WTC11 (cell line): Measurements from ENCODE around the gene STX8. TPM values are rescaled to one million over a fixed set of nuclear protein-coding genes. Genes with fewer than 3 reads are reported as not detected.

Experiments
- ATAC-seq: fragments of 200-7000 bp; cut with Tn5 transposase; 2 replicates; pipeline ENCODE4 v1.10.0; 2021; ENCODE audit warnings: mild to moderate bottlenecking, moderate library complexity
- CTCF ChIA-PET: fragments of 300-600 bp; sonication (Branson Sonifier 250); formaldehyde crosslinking; loops from one replicate; lab custom pipeline; 2021; ENCODE audit warnings: antibody characterized with exemption; lab: Charles Lee
- POLR2A ChIA-PET: fragments of 350-600 bp; sonication (Branson Sonifier 250); formaldehyde crosslinking; loops from one replicate; lab custom pipeline; 2021; ENCODE audit warnings: antibody characterized with exemption; lab: Charles Lee
- DNase-seq: peaks from one replicate; pipeline ENCODE4 v3.0.0; 2021; ENCODE audit warnings: low spot score
- H3K27ac Mint-ChIP-seq: 2 replicates; pipeline ENCODE4 v1.8.0; 2021; ENCODE audit warnings: mixed read lengths
- H3K27me3 Mint-ChIP-seq: 2 replicates; pipeline ENCODE4 v1.8.0; 2021; ENCODE audit warnings: low read depth, mild to moderate bottlenecking, moderate library complexity, mixed read lengths
- H3K36me3 Mint-ChIP-seq: 2 replicates; pipeline ENCODE4 v1.8.0; 2021; ENCODE audit warnings: mixed read lengths
- H3K4me1 Mint-ChIP-seq: 2 replicates; pipeline ENCODE4 v1.8.0; 2022; ENCODE audit warnings: mixed read lengths
- H3K4me3 Mint-ChIP-seq: 2 replicates; pipeline ENCODE4 v1.8.0; 2021; ENCODE audit warnings: mild to moderate bottlenecking, moderate library complexity, mixed read lengths
- H3K9me3 Mint-ChIP-seq: 2 replicates; pipeline ENCODE4 v1.8.0; 2021; ENCODE audit warnings: mixed read lengths
- CBFB ChIP-seq: sonication (generic); formaldehyde crosslinking; IDR thresholded peaks from 2 replicates; pipeline ENCODE4 v1.8.1; 2022; ENCODE audit warnings: mild to moderate bottlenecking, low read depth, missing genetic modification reagents
- CDX4 ChIP-seq: fragments of 250-450 bp; sonication (Bioruptor Pico); IDR thresholded peaks from 2 replicates; pipeline ENCODE4 v1.9.0; 2021; ENCODE audit warnings: moderate library complexity, mild to moderate bottlenecking, inconsistent platforms, borderline replicate concordance
- ERG ChIP-seq: fragments of 250-450 bp; sonication (Bioruptor Pico); IDR thresholded peaks from 2 replicates; pipeline ENCODE4 v1.8.0; 2021; ENCODE audit warnings: mild to moderate bottlenecking
- IRF1 ChIP-seq: sonication (generic); formaldehyde crosslinking; IDR thresholded peaks from 2 replicates; pipeline ENCODE4 v1.8.0; 2023; ENCODE audit warnings: missing genetic modification reagents
- JUN ChIP-seq: sonication (generic); formaldehyde crosslinking; IDR thresholded peaks from 2 replicates; pipeline ENCODE4 v1.8.0; 2023; ENCODE audit warnings: mild to moderate bottlenecking, missing genetic modification reagents
- MXD4 ChIP-seq: fragments of 250-450 bp; sonication (Bioruptor Pico); IDR thresholded peaks from 2 replicates; pipeline ENCODE4 v1.8.0; 2021; ENCODE audit warnings: mild to moderate bottlenecking, moderate library complexity, borderline replicate concordance
- NFATC4 ChIP-seq: fragments of 250-450 bp; sonication (Bioruptor Pico); IDR thresholded peaks from 2 replicates; pipeline ENCODE4 v1.9.0; 2021; ENCODE audit warnings: mild to moderate bottlenecking
- NR1H2 ChIP-seq: sonication (generic); formaldehyde crosslinking; IDR thresholded peaks from 2 replicates; pipeline ENCODE4 v1.9.0; 2021; ENCODE audit warnings: mild to moderate bottlenecking, moderate library complexity, missing genetic modification reagents
- SMAD3 ChIP-seq: sonication (generic); formaldehyde crosslinking; IDR thresholded peaks from 2 replicates; pipeline ENCODE4 v1.8.0; 2022; ENCODE audit warnings: missing genetic modification reagents, mild to moderate bottlenecking, borderline replicate concordance
- STAT6 ChIP-seq: sonication (generic); formaldehyde crosslinking; conservative IDR thresholded peaks from 2 replicates; pipeline ENCODE4 v1.8.1; 2023; ENCODE audit warnings: mild to moderate bottlenecking, low read depth, missing genetic modification reagents, moderate library complexity
- ZNF219 ChIP-seq: sonication (generic); formaldehyde crosslinking; IDR thresholded peaks from 2 replicates; pipeline ENCODE4 v1.8.0; 2023; ENCODE audit warnings: missing genetic modification reagents, mild to moderate bottlenecking, borderline replicate concordance
- ZNF263 ChIP-seq: sonication (generic); formaldehyde crosslinking; IDR thresholded peaks from 2 replicates; pipeline ENCODE4 v1.8.1; 2022; ENCODE audit warnings: low read depth, mild to moderate bottlenecking, moderate library complexity, missing genetic modification reagents
- ZNF281 ChIP-seq: sonication (generic); formaldehyde crosslinking; IDR thresholded peaks from 2 replicates; pipeline ENCODE4 v1.8.0; 2023; ENCODE audit warnings: mild to moderate bottlenecking, missing genetic modification reagents
- ZNF532 ChIP-seq: fragments of 250-450 bp; sonication (Bioruptor Pico); IDR thresholded peaks from 2 replicates; pipeline ENCODE4 v1.9.0; 2021; ENCODE audit warnings: mild to moderate bottlenecking, borderline replicate concordance
- total RNA-seq: library from RNA; stranded (reverse); gene quantifications from 3 replicates; pipeline ENCODE4 v1.2.3, GENCODE V29; 2021
- TF ChIP-seq, protein P1 (sequence below): fragments of 250-450 bp; sonication (Bioruptor Pico); IDR thresholded peaks from 2 replicates; pipeline ENCODE4 v2.1.2; 2022; ENCODE audit warnings: mild to moderate bottlenecking, moderate library complexity
- TF ChIP-seq, protein P2 (sequence below): sonication (generic); formaldehyde crosslinking; IDR thresholded peaks from 2 replicates; pipeline ENCODE4 v1.8.1; 2023; ENCODE audit warnings: mild to moderate bottlenecking, missing genetic modification reagents, moderate library complexity
- TF ChIP-seq, protein P3 (sequence below): sonication (generic); formaldehyde crosslinking; IDR thresholded peaks from 2 replicates; pipeline ENCODE4 v1.8.0; 2022; ENCODE audit warnings: mild to moderate bottlenecking, missing genetic modification reagents

STX8 gene
- total RNA-seq, 1 experiment from 2014 or later, result 39.9 TPM

- no peak for DNase-seq
- H3K27ac Mint-ChIP-seq, result no peak overlapping the region
- H3K36me3 Mint-ChIP-seq, result no peaks in the 10 kb centered on the region
- no peak overlapping the region for H3K4me3 Mint-ChIP-seq
- TF ChIP-seq MXD4 (CRISPR knock-in tag) (no peak), SMAD3 (no peak), STAT6 (CRISPR knock-in tag) (no peak), ZNF532 (no peak), CDX4 (CRISPR knock-in tag) (no peak)
- H3K27me3 Mint-ChIP-seq, result no peaks in the 10 kb centered on the region; the same call in 1 of the 2 replicates
- ChIA-PET POLR2A (no interaction called here), CTCF (interaction anchor here (1.0 to 2.0 kb wide), 4 partner anchors 28 to 153 kb away, joined by 3 to 9 read pairs (median 3); no protein-coding TSS in a partner anchor)
- peaks cover 3% of the 10 kb centered on the region; the same call in 1 of the 2 replicates for H3K9me3 Mint-ChIP-seq
- no peak for ATAC-seq
- H3K4me1 Mint-ChIP-seq, result peaks cover 9% of the 10 kb centered on the region
These were observed 174.2 kb downstream of the STX8 start for GRCh38 chr17:9401434-9401833.

DNA sequence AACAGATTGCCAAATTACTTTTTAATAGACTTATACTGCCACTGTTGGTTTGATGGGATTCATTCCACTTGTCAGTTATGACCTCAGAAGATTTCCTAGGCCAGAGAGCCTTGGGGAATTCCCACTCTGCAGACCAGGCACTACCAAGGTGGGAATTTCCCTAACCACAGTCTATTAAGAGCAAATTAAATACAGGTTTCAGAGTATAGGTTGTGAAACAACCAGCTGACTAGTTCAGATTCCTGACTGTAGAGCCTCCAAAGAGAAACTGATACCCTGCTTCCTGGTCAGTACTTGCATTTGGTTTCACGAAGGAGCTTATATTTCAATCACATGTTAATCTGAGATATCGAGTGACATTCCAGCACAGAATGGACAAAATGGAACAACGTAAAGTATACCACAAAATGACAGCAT is 186.5 kb downstream of the STX8 start:
- DNase-seq, result no peak
- Mint-ChIP-seq H3K4me1 (peaks cover 2% of the 10 kb centered on the region; the same call in 1 of the 2 replicates), H3K27ac (no peak overlapping the region), H3K4me3 (no peak overlapping the region), H3K9me3 (peaks cover 19% of the 10 kb centered on the region), H3K36me3 (peaks cover 12% of the 10 kb centered on the region), H3K27me3 (no peaks in the 10 kb centered on the region)
- CTCF ChIA-PET, result no interaction called here
- ATAC-seq, result no peak
- POLR2A ChIA-PET, result no interaction called here
- TF ChIP-seq ZNF281 (CRISPR knock-in tag), result no peak
- TF ChIP-seq IRF1, result no peak
- no peak for TF ChIP-seq NFATC4 (CRISPR knock-in tag)
- no peak for TF ChIP-seq CDX4 (CRISPR knock-in tag)
- TF ChIP-seq NR1H2, result no peak
- no peak for TF ChIP-seq CBFB (CRISPR knock-in tag)
- TF ChIP-seq JUN (CRISPR knock-in tag), result no peak
- TF ChIP-seq, protein P1, sequence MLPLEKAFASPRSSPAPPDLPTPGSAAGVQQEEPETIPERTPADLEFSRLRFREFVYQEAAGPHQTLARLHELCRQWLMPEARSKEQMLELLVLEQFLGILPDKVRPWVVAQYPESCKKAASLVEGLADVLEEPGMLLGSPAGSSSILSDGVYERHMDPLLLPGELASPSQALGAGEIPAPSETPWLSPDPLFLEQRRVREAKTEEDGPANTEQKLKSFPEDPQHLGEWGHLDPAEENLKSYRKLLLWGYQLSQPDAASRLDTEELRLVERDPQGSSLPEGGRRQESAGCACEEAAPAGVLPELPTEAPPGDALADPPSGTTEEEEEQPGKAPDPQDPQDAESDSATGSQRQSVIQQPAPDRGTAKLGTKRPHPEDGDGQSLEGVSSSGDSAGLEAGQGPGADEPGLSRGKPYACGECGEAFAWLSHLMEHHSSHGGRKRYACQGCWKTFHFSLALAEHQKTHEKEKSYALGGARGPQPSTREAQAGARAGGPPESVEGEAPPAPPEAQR (CRISPR knock-in tag), result no peak
- TF ChIP-seq ZNF219 (CRISPR knock-in tag), result no peak
- TF ChIP-seq ZNF263, result no peak
- TF ChIP-seq, protein P2, sequence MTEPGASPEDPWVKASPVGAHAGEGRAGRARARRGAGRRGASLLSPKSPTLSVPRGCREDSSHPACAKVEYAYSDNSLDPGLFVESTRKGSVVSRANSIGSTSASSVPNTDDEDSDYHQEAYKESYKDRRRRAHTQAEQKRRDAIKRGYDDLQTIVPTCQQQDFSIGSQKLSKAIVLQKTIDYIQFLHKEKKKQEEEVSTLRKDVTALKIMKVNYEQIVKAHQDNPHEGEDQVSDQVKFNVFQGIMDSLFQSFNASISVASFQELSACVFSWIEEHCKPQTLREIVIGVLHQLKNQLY (CRISPR knock-in tag), result no peak
- no peak for TF ChIP-seq SMAD3
- no peak for TF ChIP-seq ERG
- TF ChIP-seq, protein P3, sequence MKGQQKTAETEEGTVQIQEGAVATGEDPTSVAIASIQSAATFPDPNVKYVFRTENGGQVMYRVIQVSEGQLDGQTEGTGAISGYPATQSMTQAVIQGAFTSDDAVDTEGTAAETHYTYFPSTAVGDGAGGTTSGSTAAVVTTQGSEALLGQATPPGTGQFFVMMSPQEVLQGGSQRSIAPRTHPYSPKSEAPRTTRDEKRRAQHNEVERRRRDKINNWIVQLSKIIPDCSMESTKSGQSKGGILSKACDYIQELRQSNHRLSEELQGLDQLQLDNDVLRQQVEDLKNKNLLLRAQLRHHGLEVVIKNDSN, result no peak
